ENCODE measurements around the gene LRSAM1. TPM values are rescaled to one million over a fixed set of nuclear protein-coding genes. Genes with fewer than 3 reads are reported as not detected.

LRSAM1 gene
- total and polyA plus RNA-seq, 9 of the 15 experiments (the other 6 are each of a cell fraction or from before 2014, with no cell fraction given): 0.07 to 16.2 (median 4.7) TPM

GRCh38 chr9:127536499-127536898 lies 85.2 kb downstream of the LRSAM1 start:
- no peak for DNase-seq (ENCODE audit: extremely low read depth in 1 of 4, low spot score in 3 of 4)
- TF ChIP-seq ZFP36 (IDR thresholded peaks at IDR 0.05; ENCODE audit: low read depth, low read length, partially characterized antibody): peak; percentile 54
- TF ChIP-seq IFI16 (CRISPR knock-in tag; IDR thresholded peaks at IDR 0.05): no peak
- intact Hi-C loops (cut with micrococcal nuclease): loop anchor here (5.0 kb wide), 1 partner anchor 41 kb away; no protein-coding TSS in a partner anchor
- Histone ChIP-seq H3K4me1 (replicated peaks in 1 of 2; ENCODE audit: control insufficient read depth in 2 of 2, insufficient read depth in 2 of 2, low read length in 2 of 2) (peaks cover 29 to 50% of the 10 kb centered on the region in 2 experiments), H3K79me2 (ENCODE audit: control insufficient read depth, insufficient read depth, low read length) (peaks cover 33% of the 10 kb centered on the region), H3K4me2 (ENCODE audit: insufficient read depth, low read length) (no peak overlapping the region), H2AFZ (ENCODE audit: low read depth, low read length) (no peak overlapping the region), H4K20me1 (replicated peaks; ENCODE audit: control insufficient read depth, insufficient read depth, low read length) (no peaks in the 10 kb centered on the region; the same call in 1 of the 2 replicates), H3K9me3 (replicated peaks; ENCODE audit: control insufficient read depth, insufficient read depth, low read depth, low read length) (no peaks in the 10 kb centered on the region), H3K9ac (ENCODE audit: insufficient read depth in 1 of 2, low read depth in 2 of 2, low read length in 2 of 2) (peak overlapping the region in 1 of 2 experiments; percentile 48; a peak in 2 of 4 replicates), H3K27me3 (ENCODE audit: control insufficient read depth in 2 of 2, insufficient read depth in 2 of 2, low read length in 2 of 2) (no peaks in the 10 kb centered on the region), H3K27ac (ENCODE audit: extremely low read depth, low read depth, low read length) (no peak overlapping the region), H3K9me1 (ENCODE audit: control insufficient read depth, insufficient read depth, low read length) (no peaks in the 10 kb centered on the region), H3K36me3 (ENCODE audit: control insufficient read depth, insufficient read depth, low read length) (peaks cover 19% of the 10 kb centered on the region; the same call in 2 of the 3 replicates), H3K4me3 (no peak overlapping the region)
- in situ Hi-C loops (cut with MboI): no loop called here
- ATAC-seq: no peak
- ChIA-PET POLR2A (interaction anchor here (1.2 to 1.5 kb wide), 2 partner anchors 8 to 11 kb away, joined by 4 to 5 read pairs; no protein-coding TSS in a partner anchor), CTCF (ENCODE audit: low intra/inter-chr PET ratio) (no interaction called here)
- no peak for FAIRE-seq
- BruUV-seq (replicated peaks): no TSS peak
- 93% methylated on average over 7 of the region's 8 CpGs for WGBS (ENCODE audit: insufficient coverage, low coverage, missing lambda C conversion rate)

- Histone ChIP-seq H3K9me3 (replicated peaks; ENCODE audit: control insufficient read depth, insufficient read depth, low read depth, low read length) (no peaks in the 10 kb centered on the region), H2AFZ (ENCODE audit: low read depth, low read length) (no peak overlapping the region), H3K9ac (ENCODE audit: insufficient read depth in 1 of 2, low read depth in 2 of 2, low read length in 2 of 2) (peak overlapping the region in 1 of 2 experiments; percentile 48; a peak in 2 of 4 replicates), H3K27ac (ENCODE audit: extremely low read depth, low read depth, low read length) (no peak overlapping the region), H3K27me3 (ENCODE audit: control insufficient read depth in 2 of 2, insufficient read depth in 2 of 2, low read length in 2 of 2) (no peaks in the 10 kb centered on the region), H3K36me3 (ENCODE audit: control insufficient read depth, insufficient read depth, low read length) (peaks cover 15% of the 10 kb centered on the region; the same call in 2 of the 3 replicates), H3K4me2 (ENCODE audit: insufficient read depth, low read length) (no peak overlapping the region), H3K79me2 (ENCODE audit: control insufficient read depth, insufficient read depth, low read length) (peaks cover 38% of the 10 kb centered on the region), H3K9me1 (ENCODE audit: control insufficient read depth, insufficient read depth, low read length) (no peaks in the 10 kb centered on the region), H3K4me3 (no peak overlapping the region), H3K4me1 (replicated peaks in 1 of 2; ENCODE audit: control insufficient read depth in 2 of 2, insufficient read depth in 2 of 2, low read length in 2 of 2) (peaks cover 29 to 55% of the 10 kb centered on the region in 2 experiments), H4K20me1 (replicated peaks; ENCODE audit: control insufficient read depth, insufficient read depth, low read length) (no peaks in the 10 kb centered on the region; the same call in 1 of the 2 replicates)
- WGBS (ENCODE audit: insufficient coverage, low coverage, missing lambda C conversion rate): 84% methylated on average over 8 of the region's 8 CpGs
- intact Hi-C loops (cut with micrococcal nuclease) (loop anchor here (5.0 kb wide), 1 partner anchor 40 kb away; no protein-coding TSS in a partner anchor), in situ Hi-C loops (cut with MboI) (no loop called here)
- BruUV-seq (replicated peaks): no TSS peak
- DNase-seq (ENCODE audit: extremely low read depth in 1 of 4, low spot score in 3 of 4) (no peak), FAIRE-seq (no peak), ATAC-seq (no peak)
- ChIA-PET CTCF (ENCODE audit: low intra/inter-chr PET ratio) (no interaction called here), POLR2A (interaction anchor here (1.2 to 1.5 kb wide), 2 partner anchors 8 to 11 kb away, joined by 4 to 5 read pairs; no protein-coding TSS in a partner anchor)
- no peak for TF ChIP-seq ID3 (CRISPR knock-in tag; IDR thresholded peaks at IDR 0.05)
- no peak for TF ChIP-seq ID3 (tag; IDR thresholded peaks at IDR 0.05)
- TF ChIP-seq ZNF592 (IDR thresholded peaks at IDR 0.05): no peak
- TF ChIP-seq FOS (IDR thresholded peaks at IDR 0.05; ENCODE audit: extremely low read depth, insufficient read length): no peak
- TF ChIP-seq ZBED1 (IDR thresholded peaks at IDR 0.05): no peak
- no peak for TF ChIP-seq ZNF584 (CRISPR knock-in tag; IDR thresholded peaks at IDR 0.05; ENCODE audit: low read depth)
- no peak for TF ChIP-seq RBM22 (IDR thresholded peaks at IDR 0.05; ENCODE audit: low read depth, low read length, poor library complexity, severe bottlenecking)
- TF ChIP-seq ATF4 (CRISPR knock-in tag; IDR thresholded peaks at IDR 0.05): no peak
Measured at GRCh38 chr9:127537014-127537413, 85.7 kb downstream of the LRSAM1 start.

All from K562 (cell line).